Measurements from ENCODE around the gene RRN3. TPM values are rescaled to one million over a fixed set of nuclear protein-coding genes. Genes with fewer than 3 reads are reported as not detected.

The RRN3 gene
- total RNA-seq, 2 experiments from 2014 or later: 16.6 to 24.7 TPM

- no peak for DNase-seq (ENCODE audit: low spot score)
- intact Hi-C loops (cut with micrococcal nuclease; ENCODE audit: unreplicated experiment): no loop called here
- Histone ChIP-seq H4K20me1 (ENCODE audit: insufficient read depth, low read length) (no peaks in the 10 kb centered on the region), H3K36me3 (ENCODE audit: insufficient read depth, low read length) (peaks cover 70% of the 10 kb centered on the region), H3K4me2 (ENCODE audit: low read length) (no peak overlapping the region), H3K9me2 (ENCODE audit: insufficient read depth, low read length) (no peaks in the 10 kb centered on the region), H2AFZ (ENCODE audit: low read length) (no peak overlapping the region), H3K4me1 (ENCODE audit: insufficient read depth, low read length, poor library complexity, severe bottlenecking) (no peaks in the 10 kb centered on the region), H3K4me3 (ENCODE audit: low read depth, low read length, poor library complexity, severe bottlenecking) (no peak overlapping the region), H3K79me2 (ENCODE audit: insufficient read depth, low read depth, low read length) (no peaks in the 10 kb centered on the region), H3K9me3 (ENCODE audit: low read length) (no peaks in the 10 kb centered on the region), H3K27ac (ENCODE audit: low read depth, low read length, poor library complexity, severe bottlenecking) (no peak overlapping the region)
- TF ChIP-seq CTCF (conservative IDR thresholded peaks at IDR 0.05; ENCODE audit: low read length): no peak
- BruUV-seq (replicated peaks): no TSS peak
- CTCF ChIA-PET (ENCODE audit: unreplicated experiment): no interaction called here
- POLR2A ChIA-PET: no interaction called here
Observed at GRCh38 chr16:15044286-15044685, 49.8 kb downstream of the RRN3 start.

- Histone ChIP-seq H3K9me3 (ENCODE audit: low read length) (no peaks in the 10 kb centered on the region), H3K4me3 (ENCODE audit: low read depth, low read length, poor library complexity, severe bottlenecking) (no peak overlapping the region), H3K79me2 (ENCODE audit: insufficient read depth, low read depth, low read length) (no peaks in the 10 kb centered on the region), H3K36me3 (ENCODE audit: insufficient read depth, low read length) (peaks cover 80% of the 10 kb centered on the region), H3K4me2 (ENCODE audit: low read length) (no peak overlapping the region), H4K20me1 (ENCODE audit: insufficient read depth, low read length) (no peaks in the 10 kb centered on the region), H3K27ac (ENCODE audit: low read depth, low read length, poor library complexity, severe bottlenecking) (no peak overlapping the region), H3K9me2 (ENCODE audit: insufficient read depth, low read length) (no peaks in the 10 kb centered on the region), H3K4me1 (ENCODE audit: insufficient read depth, low read length, poor library complexity, severe bottlenecking) (no peaks in the 10 kb centered on the region), H2AFZ (ENCODE audit: low read length) (no peak overlapping the region)
- BruUV-seq (replicated peaks): no TSS peak
- TF ChIP-seq EZH2phosphoT487 (IDR thresholded peaks at IDR 0.05; ENCODE audit: borderline replicate concordance, low read depth, low read length) (no peak), CTCF (conservative IDR thresholded peaks at IDR 0.05; ENCODE audit: low read length) (no peak)
- ChIA-PET CTCF (ENCODE audit: unreplicated experiment) (no interaction called here), POLR2A (no interaction called here)
- no peak for DNase-seq (ENCODE audit: low spot score)
- intact Hi-C loops (cut with micrococcal nuclease; ENCODE audit: unreplicated experiment): no loop called here
Observed at GRCh38 chr16:15043344-15043743, 50.7 kb downstream of the RRN3 start.

GRCh38 chr16:15041271-15042004 lies 52.6 kb downstream of the RRN3 start:
- H3K36me3 ChIP-seq (ENCODE audit: insufficient read depth, low read length): peaks cover 86% of the 10 kb centered on the region
- no peaks in the 10 kb centered on the region for H3K79me2 ChIP-seq (ENCODE audit: insufficient read depth, low read depth, low read length)
- no peaks in the 10 kb centered on the region for H4K20me1 ChIP-seq (ENCODE audit: insufficient read depth, low read length)
- no peaks in the 10 kb centered on the region for H3K9me2 ChIP-seq (ENCODE audit: insufficient read depth, low read length)
- H3K4me1 ChIP-seq (ENCODE audit: insufficient read depth, low read length, poor library complexity, severe bottlenecking): no peaks in the 10 kb centered on the region
- H2AFZ ChIP-seq (ENCODE audit: low read length): no peak overlapping the region
- TF ChIP-seq CTCF (conservative IDR thresholded peaks at IDR 0.05; ENCODE audit: low read length): no peak
- TF ChIP-seq EZH2phosphoT487 (IDR thresholded peaks at IDR 0.05; ENCODE audit: borderline replicate concordance, low read depth, low read length): no peak
- intact Hi-C loops (cut with micrococcal nuclease; ENCODE audit: unreplicated experiment): no loop called here
- H3K4me2 ChIP-seq (ENCODE audit: low read length): no peak overlapping the region
- H3K27ac ChIP-seq (ENCODE audit: low read depth, low read length, poor library complexity, severe bottlenecking): no peak overlapping the region
- H3K9me3 ChIP-seq (ENCODE audit: low read length): no peaks in the 10 kb centered on the region
- ChIA-PET POLR2A (interaction anchor here (1.4 kb wide), 1 partner anchor 11 kb away, joined by 3 read pairs; no protein-coding TSS in a partner anchor), CTCF (ENCODE audit: unreplicated experiment) (no interaction called here)
- BruUV-seq (replicated peaks): no TSS peak
- no peak for DNase-seq (ENCODE audit: low spot score)
- no peak overlapping the region for H3K4me3 ChIP-seq (ENCODE audit: low read depth, low read length, poor library complexity, severe bottlenecking)
